Fibroblast of mammary gland (primary cell): ENCODE data around the gene PHF21A.
A peak's percentile ranks its signal among the peaks of the same experiment; 100 is the strongest.

Experiments used
- DNase-seq: peaks from one replicate; pipeline ENCODE4 v3.0.0-alpha.2; 2010; ENCODE audit warnings: low read depth
- H3K4me3 ChIP-seq: 2 replicates; pipeline ENCODE4 v1.5.1; 2011; ENCODE audit warnings: low read depth, mild to moderate bottlenecking, low read length, moderate library complexity; ENCODE audit not compliant: control insufficient read depth
- CTCF ChIP-seq: conservative IDR thresholded peaks from 2 replicates; pipeline ENCODE4 v1.5.1; 2011; ENCODE audit warnings: low read depth, low read length, inconsistent platforms; ENCODE audit not compliant: control insufficient read depth, insufficient read depth

PHF21A gene

GRCh38 chr11:46133119-46133518, 11.9 kb upstream of the PHF21A start:
- no peak for DNase-seq
- H3K4me3 ChIP-seq = no peak overlapping the region
- no peak for TF ChIP-seq CTCF

GRCh38 chr11:46130286-46130940, 9.2 kb upstream of the PHF21A start:
- DNase-seq = no peak
- no peak overlapping the region for H3K4me3 ChIP-seq
- no peak for TF ChIP-seq CTCF

- TF ChIP-seq CTCF = no peak
- no peak overlapping the region for H3K4me3 ChIP-seq
- DNase-seq = no peak
Measured at GRCh38 chr11:46129133-46129532, 7.9 kb upstream of the PHF21A start.

GRCh38 chr11:46127150-46127638, 5.9 kb upstream of the PHF21A start:
- no peak overlapping the region for H3K4me3 ChIP-seq
- DNase-seq = peak; percentile 74
- TF ChIP-seq CTCF = peak; percentile 65

GRCh38 chr11:46125284-46125683, 4.0 kb upstream of the PHF21A start:
- no peak for DNase-seq
- no peak for TF ChIP-seq CTCF
- H3K4me3 ChIP-seq = no peak overlapping the region

- peak; percentile 55 for DNase-seq
- H3K4me3 ChIP-seq = peak overlapping the region; percentile 64
- TF ChIP-seq CTCF = no peak
Measured at GRCh38 chr11:46122945-46123715, 1.9 kb upstream of the PHF21A start.
